HepG2 (cell line): Measurements from ENCODE around the gene NOTUM.

Experiments
- NR1H2 ChIP-seq: sonication (generic); formaldehyde crosslinking; IDR thresholded peaks from 2 replicates; pipeline ENCODE4 v1.8.1; 2022; ENCODE audit warnings: low read depth, missing genetic modification reagents, borderline replicate concordance
- SP1 ChIP-seq, 2 experiments: fragments of 450-650 bp in 1 of 2; sonication (generic) in 1 of 2; formaldehyde crosslinking in 1 of 2; IDR thresholded peaks; 2 replicates each; pipeline versions ENCODE4 v1.4.0 to v1.6.1; 2016 to 2020; ENCODE audit warnings: missing genetic modification reagents in 1 of 2

- TF ChIP-seq NR1H2 (no peak), SP1 (IDR thresholded peaks at IDR 0.05) (no peak), SP1 (CRISPR knock-in tag; IDR thresholded peaks at IDR 0.05) (no peak)
Measured at GRCh38 chr17:81950501-81950900, 10.5 kb downstream of the NOTUM start.
